GM12801 (cell line): ENCODE measurements around the gene SLC16A1.

Experiments used
- TF ChIP-seq, protein P1 (sequence below): IDR thresholded peaks from one replicate; pipeline ENCODE4 v1.5.1; 2011; ENCODE audit warnings: control low read depth; ENCODE audit not compliant: insufficient read length; ENCODE audit errors: extremely low read depth

The SLC16A1 gene

DNA sequence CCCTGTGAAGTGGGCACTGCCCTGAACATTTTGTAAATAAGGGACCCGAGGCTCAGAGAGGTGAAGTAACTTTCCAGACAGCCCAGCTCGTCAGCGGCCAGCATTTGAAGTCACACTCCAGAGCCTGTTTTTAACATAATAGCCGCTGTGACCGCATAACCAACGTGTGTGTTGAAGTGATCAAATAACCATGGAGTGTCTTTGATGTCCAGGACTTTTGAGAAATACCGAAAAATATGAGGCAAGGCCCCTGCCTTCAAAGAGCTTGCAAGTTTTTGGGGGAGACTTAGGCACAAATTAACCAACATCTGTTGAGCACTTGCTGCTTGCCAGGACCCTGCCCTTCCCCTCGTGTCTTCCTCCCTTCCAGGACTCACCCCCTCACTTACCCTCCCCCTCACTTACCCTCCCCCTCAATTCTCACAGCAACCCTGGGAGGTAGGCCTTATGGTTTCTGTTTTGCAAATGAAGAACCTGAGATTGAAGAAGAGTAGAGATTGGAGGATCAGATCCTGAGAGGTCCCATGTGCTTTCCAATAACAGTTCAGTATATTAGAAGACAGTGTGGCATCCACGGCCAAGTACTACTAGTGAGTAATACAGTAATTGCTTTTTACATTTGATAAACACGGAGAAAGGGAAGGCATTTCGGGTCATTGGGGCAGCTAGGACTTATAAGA is 1.3 kb upstream of the SLC16A1 start:
- TF ChIP-seq, protein P1, sequence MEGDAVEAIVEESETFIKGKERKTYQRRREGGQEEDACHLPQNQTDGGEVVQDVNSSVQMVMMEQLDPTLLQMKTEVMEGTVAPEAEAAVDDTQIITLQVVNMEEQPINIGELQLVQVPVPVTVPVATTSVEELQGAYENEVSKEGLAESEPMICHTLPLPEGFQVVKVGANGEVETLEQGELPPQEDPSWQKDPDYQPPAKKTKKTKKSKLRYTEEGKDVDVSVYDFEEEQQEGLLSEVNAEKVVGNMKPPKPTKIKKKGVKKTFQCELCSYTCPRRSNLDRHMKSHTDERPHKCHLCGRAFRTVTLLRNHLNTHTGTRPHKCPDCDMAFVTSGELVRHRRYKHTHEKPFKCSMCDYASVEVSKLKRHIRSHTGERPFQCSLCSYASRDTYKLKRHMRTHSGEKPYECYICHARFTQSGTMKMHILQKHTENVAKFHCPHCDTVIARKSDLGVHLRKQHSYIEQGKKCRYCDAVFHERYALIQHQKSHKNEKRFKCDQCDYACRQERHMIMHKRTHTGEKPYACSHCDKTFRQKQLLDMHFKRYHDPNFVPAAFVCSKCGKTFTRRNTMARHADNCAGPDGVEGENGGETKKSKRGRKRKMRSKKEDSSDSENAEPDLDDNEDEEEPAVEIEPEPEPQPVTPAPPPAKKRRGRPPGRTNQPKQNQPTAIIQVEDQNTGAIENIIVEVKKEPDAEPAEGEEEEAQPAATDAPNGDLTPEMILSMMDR = no peak

DNA sequence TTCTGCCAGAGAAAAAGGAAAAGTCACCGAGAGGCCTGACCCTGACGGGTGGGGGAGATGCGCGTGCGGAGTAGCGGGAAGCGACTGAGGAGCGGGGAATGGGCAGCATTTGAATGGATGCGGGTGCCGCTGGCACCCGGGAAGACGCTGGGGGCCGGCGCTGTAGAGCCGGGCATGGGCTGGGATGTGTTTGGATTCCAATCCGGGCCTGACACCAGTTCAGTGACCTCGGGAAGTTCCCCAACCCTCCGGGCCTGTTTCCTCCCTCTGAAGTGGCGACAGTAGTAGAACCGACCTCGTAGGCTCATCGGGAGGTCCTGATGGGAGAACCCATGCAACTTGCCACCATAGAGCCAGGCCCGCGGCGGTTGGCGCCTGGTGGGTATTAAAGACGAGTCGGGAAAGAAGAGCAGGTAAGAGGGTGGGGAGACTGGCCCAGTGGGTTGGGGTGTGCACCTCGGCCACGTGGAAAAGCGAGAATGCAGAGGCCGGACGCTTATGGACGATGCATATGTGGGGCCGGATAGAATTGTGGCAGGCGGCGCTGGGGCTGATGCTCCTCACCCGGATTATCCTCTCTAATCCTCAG is 642 bp upstream of the SLC16A1 start:
- TF ChIP-seq, protein P1 = no peak

DNA sequence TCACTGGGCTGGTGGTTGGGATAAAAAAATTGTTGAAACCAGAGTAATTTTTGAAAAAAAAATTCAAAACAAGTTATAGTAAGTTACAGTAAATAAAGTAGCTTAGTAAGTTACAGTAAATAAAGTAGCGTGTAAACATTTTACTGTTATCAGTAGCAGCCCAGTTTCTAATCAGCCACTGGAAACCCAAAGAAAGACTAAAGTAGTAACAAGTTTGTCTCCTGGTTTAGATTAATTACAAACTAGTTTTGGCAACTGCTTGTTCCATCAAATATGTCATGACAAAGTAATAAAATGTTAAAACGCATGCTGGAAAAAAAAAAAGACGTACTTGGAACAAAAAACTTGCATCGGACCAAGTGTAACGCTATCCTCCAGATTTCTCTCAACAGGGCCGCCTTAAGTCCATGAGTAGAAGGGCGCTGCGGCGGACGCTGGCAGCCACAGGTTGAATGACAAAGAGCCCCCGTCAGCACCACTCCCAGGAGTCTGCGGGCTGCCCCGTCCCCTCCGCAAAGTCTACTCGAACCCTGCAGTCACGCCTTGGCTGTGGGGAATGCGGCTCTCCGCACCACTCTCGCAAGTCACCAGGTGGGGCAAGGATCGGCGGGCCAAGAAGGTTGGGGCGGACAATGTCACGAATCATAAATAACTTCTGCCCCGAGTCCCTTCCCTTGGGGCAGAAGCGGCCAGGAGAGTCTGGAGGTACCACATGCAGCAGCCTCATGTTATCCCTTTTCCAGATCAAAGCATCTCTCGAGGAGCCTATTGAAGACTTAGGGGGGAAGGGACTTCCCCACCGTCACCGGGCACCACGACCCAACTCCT is 837 bp downstream of the SLC16A1 start:
- TF ChIP-seq, protein P1 = no peak

DNA sequence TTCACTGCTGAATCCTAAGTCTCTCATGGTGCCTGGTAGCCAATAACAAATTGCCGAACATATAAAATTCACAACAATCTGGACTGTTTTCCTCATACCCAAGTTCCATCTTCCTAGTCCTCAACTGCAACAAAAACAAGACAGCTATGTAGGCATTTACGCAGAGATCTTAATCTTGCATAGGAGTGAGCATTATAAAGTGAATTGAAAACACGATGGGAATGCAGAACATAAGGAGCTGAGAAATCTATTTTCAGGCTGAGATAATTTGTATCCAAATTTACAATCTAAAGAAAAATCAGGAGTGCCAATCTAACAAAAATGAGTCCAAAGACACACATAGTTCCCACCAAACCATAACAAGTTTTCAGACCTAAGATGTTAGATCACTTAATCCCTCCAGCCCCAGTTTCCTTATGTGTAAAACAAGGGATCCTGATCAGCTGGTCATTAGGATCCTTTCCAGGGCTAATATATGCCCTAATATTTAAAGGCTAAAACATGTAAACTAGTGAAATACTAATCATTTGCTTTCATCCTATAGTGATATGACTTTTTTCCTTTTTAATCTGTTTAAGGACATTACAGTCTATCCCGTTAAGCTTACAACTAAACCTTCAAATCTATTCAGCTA is 1.9 kb downstream of the SLC16A1 start:
- TF ChIP-seq, protein P1 = no peak

DNA sequence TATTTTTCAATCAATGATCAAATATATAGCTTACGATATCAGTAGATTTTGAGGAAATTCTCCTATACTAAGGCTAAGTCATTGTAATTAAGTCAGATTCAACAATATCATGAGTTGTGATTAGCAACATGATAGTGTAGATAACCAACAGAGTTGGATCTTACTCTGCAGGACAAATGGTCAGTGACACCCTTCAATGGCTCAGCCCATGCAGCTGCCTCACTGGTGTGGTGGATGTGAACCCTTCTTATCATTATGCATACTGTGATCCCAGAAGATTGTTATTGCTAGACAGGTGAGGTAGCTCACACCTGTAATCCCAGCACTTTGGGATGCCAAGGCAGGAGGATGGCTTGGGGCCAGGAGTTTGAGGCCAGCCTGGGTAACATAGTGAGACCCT is 5.6 kb downstream of the SLC16A1 start:
- TF ChIP-seq, protein P1 = no peak

DNA sequence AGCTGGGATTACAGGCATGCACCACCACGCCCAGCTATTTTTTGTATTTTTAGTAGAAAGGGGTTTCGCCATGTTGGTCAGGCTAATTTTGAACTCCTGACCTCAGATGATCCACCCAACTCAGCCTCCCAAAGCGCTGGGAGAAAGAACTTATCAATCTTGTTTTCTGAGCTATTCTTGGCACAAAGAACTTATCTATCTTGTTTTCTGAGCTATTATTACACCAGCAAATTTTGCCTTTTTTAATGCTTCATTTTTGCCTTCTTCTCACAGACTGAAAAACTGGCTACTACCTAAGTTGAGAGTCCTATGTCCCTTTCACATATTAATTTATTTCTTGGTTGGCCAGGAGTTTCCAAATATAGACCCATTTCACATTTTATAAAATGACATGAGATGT is 9.3 kb downstream of the SLC16A1 start:
- TF ChIP-seq, protein P1 = no peak

DNA sequence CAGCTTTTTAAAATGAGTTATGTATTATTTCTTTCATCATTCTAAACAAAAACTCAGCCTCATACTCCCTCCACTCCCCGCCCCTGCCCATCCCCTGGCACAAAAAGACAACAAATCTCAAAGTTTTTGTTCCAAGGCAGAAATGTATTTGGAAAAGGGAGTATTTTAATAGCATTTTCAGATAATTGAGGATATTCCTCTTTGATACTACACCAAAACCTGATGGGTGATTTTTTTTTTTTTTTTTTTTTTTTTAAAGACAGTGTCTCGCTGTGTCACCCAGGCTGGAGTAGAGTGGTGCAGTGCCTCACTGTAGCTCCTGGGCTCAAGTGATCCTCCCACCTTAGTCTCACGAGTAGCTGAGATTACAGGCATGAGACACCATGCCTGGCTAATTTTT is 16.2 kb downstream of the SLC16A1 start:
- TF ChIP-seq, protein P1 = no peak
